Activated naive CD8-positive, alpha-beta T cell treated with anti-CD3 and anti-CD28 coated beads, Interleukin-2, amount 50 U/mL, for 24 hours (primary cell): Measurements from ENCODE around the gene HTT.

Experiments used
- ATAC-seq: fragments of 150-1000 bp; cut with Tn5 transposase; one replicate; pipeline ENCODE4 v1.10.0; 2021
- DNase-seq: peaks from one replicate; pipeline ENCODE4 v3.0.0; 2021
- H3K27ac Mint-ChIP-seq: one replicate; pipeline ENCODE4 v1.8.0; 2021; ENCODE audit warnings: mild to moderate bottlenecking, mixed read lengths
- H3K27me3 Mint-ChIP-seq: one replicate; pipeline ENCODE4 v1.8.0; 2021; ENCODE audit warnings: mixed read lengths
- H3K36me3 Mint-ChIP-seq: one replicate; pipeline ENCODE4 v1.8.0; 2021; ENCODE audit warnings: low read depth, mixed read lengths
- H3K4me1 Mint-ChIP-seq: one replicate; pipeline ENCODE4 v1.8.0; 2021; ENCODE audit warnings: mixed read lengths
- H3K4me3 Mint-ChIP-seq: one replicate; pipeline ENCODE4 v1.8.0; 2021; ENCODE audit warnings: mild to moderate bottlenecking, moderate library complexity, mixed read lengths
- H3K9me3 Mint-ChIP-seq: one replicate; pipeline ENCODE4 v1.8.0; 2021; ENCODE audit warnings: mixed read lengths

Gene HTT

DNA sequence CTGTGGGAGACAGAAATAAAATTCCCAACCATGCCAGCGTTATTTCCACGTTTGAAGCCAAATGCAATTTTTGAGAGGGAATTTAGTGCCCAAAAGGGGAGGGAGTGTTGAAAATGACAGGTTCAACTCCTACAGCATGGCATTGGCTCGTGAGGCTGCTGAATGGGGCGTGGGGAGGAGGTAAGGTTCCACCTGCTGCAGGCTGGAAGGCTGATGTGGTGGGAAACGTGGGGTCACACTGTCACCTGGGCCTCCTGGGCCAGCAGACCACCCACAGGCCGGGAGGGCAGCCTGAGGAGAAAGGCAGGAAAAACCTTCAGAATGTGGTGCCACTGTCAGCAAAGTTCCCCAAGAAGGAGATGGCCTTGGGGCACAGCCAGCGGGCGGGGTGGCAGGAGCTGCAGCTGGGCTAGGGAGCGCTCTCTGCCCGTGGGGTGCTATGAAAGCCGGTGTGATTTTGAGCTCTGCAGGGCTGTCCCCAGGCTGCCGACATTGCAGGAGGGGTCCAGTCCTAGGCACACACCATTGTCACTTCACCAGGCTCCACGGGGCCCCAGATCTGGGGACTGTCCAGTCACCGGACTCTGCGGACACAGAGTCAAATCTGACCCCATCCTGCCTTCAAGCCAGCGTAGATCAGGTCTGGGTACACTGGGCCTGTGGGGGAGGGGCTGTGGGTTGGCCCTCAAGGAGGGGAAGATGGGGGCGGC lies 194.1 kb downstream of the HTT start:
- Mint-ChIP-seq H3K27ac (no peak overlapping the region), H3K9me3 (peaks cover 3% of the 10 kb centered on the region), H3K27me3 (peaks cover 2% of the 10 kb centered on the region), H3K4me1 (no peaks in the 10 kb centered on the region), H3K36me3 (peaks cover 1% of the 10 kb centered on the region), H3K4me3 (no peak overlapping the region)
- ATAC-seq = no peak
- DNase-seq = no peak

- ATAC-seq (no peak), DNase-seq (no peak)
Measured at GRCh38 chr4:3269105-3269927, 194.8 kb downstream of the HTT start.

GRCh38 chr4:3269991-3270611 lies 195.6 kb downstream of the HTT start:
- peaks cover 1% of the 10 kb centered on the region for H3K36me3 Mint-ChIP-seq
- peaks cover 4% of the 10 kb centered on the region for H3K9me3 Mint-ChIP-seq
- no peak overlapping the region for H3K27ac Mint-ChIP-seq
- no peak overlapping the region for H3K4me3 Mint-ChIP-seq
- H3K4me1 Mint-ChIP-seq = no peaks in the 10 kb centered on the region
- no peak for ATAC-seq
- no peak for DNase-seq
- peaks cover 2% of the 10 kb centered on the region for H3K27me3 Mint-ChIP-seq

More at GRCh38 chr4:3269105-3269927, 194.8 kb downstream of the HTT start:
- Mint-ChIP-seq H3K36me3 (peaks cover 1% of the 10 kb centered on the region), H3K4me1 (no peaks in the 10 kb centered on the region), H3K9me3 (peaks cover 4% of the 10 kb centered on the region), H3K4me3 (no peak overlapping the region), H3K27ac (no peak overlapping the region), H3K27me3 (peaks cover 2% of the 10 kb centered on the region)

DNA sequence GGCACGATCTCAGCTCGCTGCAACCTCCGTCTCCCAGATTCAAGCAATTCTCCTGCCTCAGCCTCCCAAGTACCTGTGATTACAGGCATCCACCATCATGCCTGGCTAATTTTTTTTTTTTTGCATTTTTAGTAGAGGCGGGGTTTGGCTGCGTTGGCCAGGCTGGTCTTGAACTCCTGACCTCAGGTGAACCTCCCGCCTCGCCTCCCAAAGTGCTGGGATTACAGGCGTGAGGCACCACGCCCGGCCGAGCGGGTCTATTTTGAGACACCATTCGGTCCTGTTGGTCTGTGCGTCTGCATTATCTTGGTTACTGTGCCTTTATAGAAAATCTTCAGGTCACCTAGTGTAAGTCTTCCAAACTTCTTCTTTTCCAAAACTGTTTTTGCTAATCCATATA lies 196.7 kb downstream of the HTT start:
- Mint-ChIP-seq H3K4me3 (no peak overlapping the region), H3K9me3 (peaks cover 4% of the 10 kb centered on the region), H3K27me3 (peaks cover 2% of the 10 kb centered on the region), H3K36me3 (peaks cover 1% of the 10 kb centered on the region), H3K4me1 (no peaks in the 10 kb centered on the region), H3K27ac (no peak overlapping the region)
- DNase-seq (no peak), ATAC-seq (no peak)

GRCh38 chr4:3276986-3277385 lies 202.5 kb downstream of the HTT start:
- no peak for ATAC-seq
- no peaks in the 10 kb centered on the region for H3K4me1 Mint-ChIP-seq
- H3K36me3 Mint-ChIP-seq = peaks cover 7% of the 10 kb centered on the region
- peaks cover 18% of the 10 kb centered on the region for H3K9me3 Mint-ChIP-seq
- H3K27me3 Mint-ChIP-seq = peaks cover 2% of the 10 kb centered on the region
- H3K4me3 Mint-ChIP-seq = no peak overlapping the region
- DNase-seq = no peak
- no peak overlapping the region for H3K27ac Mint-ChIP-seq

DNA sequence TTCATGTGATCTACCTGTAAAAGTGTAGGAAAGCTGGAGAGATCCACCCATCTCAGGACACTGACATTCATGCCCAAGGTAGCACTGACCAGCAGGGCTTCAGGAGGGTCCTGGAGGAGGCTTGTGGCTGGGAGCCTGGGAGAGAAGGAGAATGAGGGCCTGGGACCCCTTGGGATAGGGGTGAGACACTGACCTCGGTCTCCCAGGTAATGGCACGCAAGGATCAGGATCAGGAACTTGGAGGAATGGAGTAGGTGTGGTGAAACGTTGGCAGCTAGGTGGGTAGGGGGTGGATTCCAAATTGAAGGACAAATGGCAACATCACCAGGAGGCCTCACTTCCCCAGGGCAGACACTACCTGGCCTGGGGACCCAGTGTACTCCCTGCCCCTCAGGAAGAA lies 206.0 kb downstream of the HTT start:
- ATAC-seq (no peak), DNase-seq (no peak)
- no peaks in the 10 kb centered on the region for H3K4me1 Mint-ChIP-seq
- no peak overlapping the region for H3K27ac Mint-ChIP-seq
- peaks cover 3% of the 10 kb centered on the region for H3K27me3 Mint-ChIP-seq
- H3K9me3 Mint-ChIP-seq = peaks cover 15% of the 10 kb centered on the region
- peaks cover 6% of the 10 kb centered on the region for H3K36me3 Mint-ChIP-seq
- no peak overlapping the region for H3K4me3 Mint-ChIP-seq

DNA sequence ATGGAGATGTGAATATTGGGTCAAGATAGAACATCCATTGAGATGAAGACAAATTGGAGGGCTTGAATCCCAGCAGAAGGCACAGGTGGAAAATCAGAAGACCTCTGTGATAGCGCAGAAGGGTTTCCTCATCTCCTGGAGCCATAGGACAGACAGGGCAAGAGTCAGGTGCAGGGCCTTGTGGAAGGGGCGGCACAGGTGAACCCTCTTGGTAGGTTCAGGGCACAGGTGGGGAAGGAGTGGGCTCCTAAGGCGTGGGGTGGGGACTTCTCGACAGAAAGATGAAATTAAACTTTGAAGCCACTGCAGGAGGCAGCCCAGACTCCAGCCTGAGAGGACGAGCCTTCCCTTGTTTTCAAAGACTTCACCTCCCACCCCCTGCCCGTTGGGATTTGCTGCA lies 209.0 kb downstream of the HTT start:
- Mint-ChIP-seq H3K27ac (no peak overlapping the region), H3K4me1 (peaks cover 6% of the 10 kb centered on the region), H3K27me3 (peaks cover 11% of the 10 kb centered on the region), H3K9me3 (peaks cover 12% of the 10 kb centered on the region), H3K4me3 (no peak overlapping the region), H3K36me3 (peaks cover 4% of the 10 kb centered on the region)
- ATAC-seq = no peak
- no peak for DNase-seq

DNA sequence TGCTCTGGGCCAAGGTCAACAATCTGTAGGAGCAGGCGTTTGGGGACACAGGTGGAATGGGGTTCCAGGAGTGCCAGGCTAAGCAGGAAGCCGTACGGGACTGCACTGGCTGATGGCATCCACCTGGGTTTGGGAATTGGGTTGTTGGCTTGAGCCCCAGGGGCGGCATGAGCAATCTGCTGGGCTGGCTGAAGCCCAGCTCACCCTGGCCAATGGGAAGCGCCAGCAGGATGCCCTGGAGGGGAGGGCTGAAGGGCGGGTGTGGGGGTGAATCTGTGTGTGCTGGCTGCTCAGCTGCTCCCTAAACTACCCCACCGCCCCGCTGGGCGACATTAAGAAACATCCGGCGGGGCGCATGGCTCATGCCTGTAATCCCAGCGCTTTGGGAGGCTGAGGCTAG lies 209.4 kb downstream of the HTT start:
- Mint-ChIP-seq H3K4me1 (peaks cover 6% of the 10 kb centered on the region), H3K4me3 (no peak overlapping the region), H3K9me3 (peaks cover 8% of the 10 kb centered on the region), H3K27me3 (peaks cover 11% of the 10 kb centered on the region), H3K27ac (no peak overlapping the region), H3K36me3 (peaks cover 4% of the 10 kb centered on the region)
- DNase-seq = no peak
- ATAC-seq = no peak

DNA sequence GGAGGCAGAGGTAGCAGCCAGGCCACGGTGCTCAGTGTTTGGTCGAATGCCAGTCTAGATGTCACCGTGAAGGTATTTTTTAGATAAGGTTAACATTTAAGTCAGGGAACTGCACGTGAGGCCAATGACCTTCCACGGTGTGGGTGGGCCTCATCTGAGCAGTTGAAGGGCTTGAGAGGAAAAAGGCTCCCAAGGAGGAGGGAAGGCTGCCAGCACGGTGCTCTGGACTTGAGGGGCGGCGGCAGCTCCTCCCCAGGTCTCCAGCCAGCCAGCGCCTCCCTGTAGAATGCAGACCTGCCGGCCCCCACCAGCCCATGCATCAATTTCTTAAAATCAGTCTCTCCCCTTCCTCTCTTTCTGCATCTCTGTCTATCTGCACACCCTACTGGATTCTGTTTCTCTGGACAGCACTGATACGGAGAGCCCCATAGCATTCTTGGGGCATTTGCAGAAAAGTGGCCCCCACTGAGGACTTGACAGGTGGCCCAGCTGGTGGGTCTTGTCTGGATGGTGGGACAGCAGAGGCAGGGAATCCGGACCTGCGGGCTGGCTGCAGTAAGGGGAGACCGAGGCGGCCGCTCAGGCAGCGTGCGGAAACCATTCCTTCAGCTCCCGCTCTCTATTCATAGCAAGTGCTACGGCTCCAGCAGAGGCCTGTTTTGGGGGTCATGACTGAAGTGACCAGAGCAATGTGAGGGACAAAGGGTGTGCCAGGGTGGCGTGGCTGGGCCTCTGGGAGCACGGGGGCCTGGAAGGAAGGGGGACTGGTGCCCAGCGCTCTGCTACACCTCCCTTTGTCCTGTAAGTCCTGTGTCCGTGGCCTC lies 210.5 kb downstream of the HTT start:
- peaks cover 6% of the 10 kb centered on the region for H3K9me3 Mint-ChIP-seq
- DNase-seq = no peak
- H3K4me1 Mint-ChIP-seq = peaks cover 6% of the 10 kb centered on the region
- peaks cover 16% of the 10 kb centered on the region for H3K27me3 Mint-ChIP-seq
- H3K36me3 Mint-ChIP-seq = peaks cover 4% of the 10 kb centered on the region
- no peak overlapping the region for H3K27ac Mint-ChIP-seq
- ATAC-seq = no peak
- no peak overlapping the region for H3K4me3 Mint-ChIP-seq

- no peak overlapping the region for H3K27ac Mint-ChIP-seq
- H3K27me3 Mint-ChIP-seq = peaks cover 24% of the 10 kb centered on the region
- ATAC-seq (peak; percentile 55), DNase-seq (no peak)
- peaks cover 4% of the 10 kb centered on the region for H3K36me3 Mint-ChIP-seq
- H3K4me3 Mint-ChIP-seq = no peak overlapping the region
- H3K9me3 Mint-ChIP-seq = peaks cover 6% of the 10 kb centered on the region
- peaks cover 6% of the 10 kb centered on the region for H3K4me1 Mint-ChIP-seq
Measured at GRCh38 chr4:3285558-3286334, 211.3 kb downstream of the HTT start.

DNA sequence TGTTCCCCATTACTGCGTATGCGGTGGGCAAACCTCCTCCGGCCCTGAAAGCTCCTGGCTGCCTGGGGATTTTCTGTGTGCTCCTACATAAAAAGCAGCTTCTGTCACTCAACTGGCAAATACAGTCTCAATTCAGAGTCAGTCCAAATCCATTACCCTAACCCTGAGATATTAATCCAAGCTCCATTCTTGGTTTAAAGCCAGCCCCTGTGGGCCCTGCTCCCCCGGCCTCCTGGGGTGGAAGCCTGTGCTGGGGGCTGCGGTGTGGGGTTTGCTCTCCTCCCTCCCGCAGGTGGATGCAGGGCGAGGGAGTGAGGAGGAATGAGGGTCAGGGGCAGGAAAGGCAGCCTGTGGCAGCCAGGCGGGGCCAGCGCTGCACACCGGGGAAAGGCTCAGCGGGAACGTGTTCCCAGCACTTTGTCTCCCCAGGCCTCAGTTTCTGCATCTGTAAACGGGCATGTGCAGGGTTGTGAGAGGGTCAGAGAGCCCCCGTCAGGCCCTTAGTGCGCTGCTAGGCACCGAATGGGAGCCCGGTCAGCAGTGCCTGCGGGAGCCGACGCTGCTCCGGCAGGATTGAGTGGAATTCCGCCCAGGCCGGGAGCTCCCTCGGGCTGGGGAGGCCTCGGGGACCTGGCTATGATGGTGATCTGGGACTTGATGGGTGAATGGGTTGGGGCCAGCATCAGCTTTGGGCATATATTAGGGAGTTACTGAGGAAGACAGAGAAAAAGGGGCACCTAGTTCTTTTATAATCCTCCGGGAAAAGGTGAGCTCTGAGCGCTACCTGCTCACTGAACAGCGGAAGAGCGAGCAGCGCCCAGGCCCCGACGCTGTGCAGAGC lies 212.1 kb downstream of the HTT start:
- Mint-ChIP-seq H3K4me1 (peaks cover 8% of the 10 kb centered on the region), H3K36me3 (peaks cover 4% of the 10 kb centered on the region), H3K27ac (no peak overlapping the region), H3K9me3 (peaks cover 5% of the 10 kb centered on the region), H3K4me3 (no peak overlapping the region), H3K27me3 (peaks cover 29% of the 10 kb centered on the region)
- DNase-seq (no peak), ATAC-seq (no peak)

DNA sequence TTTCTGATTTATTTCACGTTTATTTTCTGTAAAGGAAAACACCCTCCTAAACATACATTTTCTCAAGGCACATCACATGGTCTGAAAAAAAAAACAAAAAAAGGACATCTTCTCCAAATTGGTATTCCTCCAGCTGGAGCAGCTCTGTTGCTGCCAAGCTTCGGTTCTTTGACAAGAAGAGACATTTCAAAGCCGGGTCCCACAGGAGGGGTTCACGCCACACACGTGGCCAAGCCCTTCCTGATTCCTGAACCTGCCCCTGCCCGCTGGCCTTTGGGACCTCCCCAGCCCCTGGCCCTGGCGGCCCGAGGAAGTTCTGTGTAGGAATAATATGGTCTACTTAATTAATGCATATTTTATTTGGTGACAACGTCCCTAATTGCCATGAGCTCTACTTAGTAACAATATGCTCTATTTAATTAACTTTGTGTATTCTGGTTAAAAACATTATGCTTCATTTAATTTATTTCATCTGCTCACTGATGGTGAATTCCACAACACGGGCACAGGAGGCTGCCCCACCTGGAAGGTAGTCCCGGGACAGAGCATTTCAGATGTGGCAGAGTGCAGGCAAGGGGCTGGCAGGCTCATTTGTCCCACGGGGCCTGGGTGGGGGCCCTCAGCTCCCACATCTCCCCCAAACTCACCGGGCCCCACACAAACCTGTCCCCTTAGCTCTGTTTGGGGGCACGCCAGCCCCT lies 212.9 kb downstream of the HTT start:
- Mint-ChIP-seq H3K4me1 (peaks cover 13% of the 10 kb centered on the region), H3K36me3 (no peaks in the 10 kb centered on the region), H3K9me3 (no peaks in the 10 kb centered on the region), H3K4me3 (no peak overlapping the region), H3K27ac (no peak overlapping the region), H3K27me3 (peaks cover 33% of the 10 kb centered on the region)
- DNase-seq = no peak
- ATAC-seq = no peak
